DND-41 (cell line): Measurements from ENCODE around the gene SBF1.

ENCODE experiments used
- CTCF ChIP-seq: IDR thresholded peaks from 2 replicates; pipeline ENCODE4 v1.5.1; 2012; ENCODE audit warnings: borderline replicate concordance, low read length, moderate library complexity, mild to moderate bottlenecking; ENCODE audit not compliant: poor library complexity, severe bottlenecking; ENCODE audit errors: extremely low read depth
- EZH2 ChIP-seq: IDR thresholded peaks from 3 replicates; pipeline ENCODE4 v1.6.1; 2012; ENCODE audit warnings: borderline replicate concordance, low read depth, mild to moderate bottlenecking, moderate library complexity, low read length, inconsistent platforms; ENCODE audit not compliant: severe bottlenecking

- TF ChIP-seq CTCF (peak; percentile 21), EZH2 (no peak)
These were observed 15.2 kb downstream of the SBF1 start for GRCh38 chr22:50459496-50460140.
